A549 (cell line): ENCODE results near the gene TMEM184C. TPM values are rescaled to one million over a fixed set of nuclear protein-coding genes. Genes with fewer than 3 reads are reported as not detected.

Experiments used
- ATAC-seq, 2 experiments: fragments of 200-7000 bp in 1 of 2; fragments of >200 bp in 1 of 2; cut with Nextera tagmentation in 1 of 2; cut with Tn5 transposase in 1 of 2; 3 replicates each; pipeline versions ENCODE4 v1.8.0 to v1.9.1; 2018 to 2020; ENCODE audit warnings: mild to moderate bottlenecking in 1 of 2, moderate library complexity in 1 of 2
- CTCF ChIA-PET: fragments of 300-600 bp; sonication (Branson Sonifier 250); formaldehyde crosslinking; extraction: SDS; loops from one replicate; lab custom pipeline; 2021; ENCODE audit warnings: antibody characterized with exemption, inconsistent platforms; lab: Yijun Ruan, JAX
- POLR2A ChIA-PET: fragments of 350-600 bp; formaldehyde crosslinking; extraction: SDS; loops from one replicate; lab custom pipeline; 2021; ENCODE audit warnings: antibody characterized with exemption, inconsistent platforms; lab: Yijun Ruan, JAX
- DNase-seq, 2 experiments: peaks; one replicate each; pipeline versions ENCODE4 v3.0.0 to v3.0.0-alpha.2; 2011 to 2016; ENCODE audit warnings: low read depth in 1 of 2, low spot score in 1 of 2
- FAIRE-seq: peaks from 2 replicates; lab custom pipeline; 2011; peaks lifted over from hg19 to GRCh38; lab: Jason Lieb, UNC
- H3K27ac ChIP-seq, 2 experiments: fragments of >200 bp; sonication (Bioruptor Twin); formaldehyde crosslinking; 3 replicates each; pipeline ENCODE4 v1.5.1; 2016 to 2017
- H3K4me1 ChIP-seq: fragments of >200 bp; sonication (Bioruptor Twin); formaldehyde crosslinking; 3 replicates; pipeline ENCODE4 v1.6.1; 2016
- H3K4me2 ChIP-seq: fragments of >200 bp; sonication (Bioruptor Twin); formaldehyde crosslinking; 3 replicates; pipeline ENCODE4 v1.6.1; 2016
- H3K4me3 ChIP-seq: fragments of >200 bp; sonication (Bioruptor Twin); formaldehyde crosslinking; 3 replicates; pipeline ENCODE4 v1.5.1; 2016
- H3K9me3 ChIP-seq: fragments of >200 bp; sonication (Bioruptor Twin); formaldehyde crosslinking; 3 replicates; pipeline ENCODE4 v1.6.1; 2016
- CBX8 ChIP-seq: fragments of 200-600 bp; sonication (generic); IDR thresholded peaks from 2 replicates; pipeline ENCODE4 v1.6.1; 2016
- ESRRA ChIP-seq: fragments of 150-350 bp; IDR thresholded peaks from 2 replicates; pipeline ENCODE4 v1.6.1; 2014; ENCODE audit warnings: mild to moderate bottlenecking, low read length, borderline replicate concordance
- FOSB ChIP-seq: fragments of 250-450 bp; sonication (Bioruptor Pico); IDR thresholded peaks from 2 replicates; pipeline ENCODE4 v1.5.0; 2020; ENCODE audit warnings: mild to moderate bottlenecking, moderate library complexity
- HDAC2 ChIP-seq: fragments of 200-600 bp; sonication (generic); IDR thresholded peaks from 2 replicates; pipeline ENCODE4 v1.6.1; 2016
- HES2 ChIP-seq: fragments of >200 bp; sonication (Bioruptor Twin); formaldehyde crosslinking; IDR thresholded peaks from 2 replicates; pipeline ENCODE4 v1.6.1; 2016
- HMGXB4 ChIP-seq: fragments of 250-450 bp; sonication (Bioruptor Pico); IDR thresholded peaks from 2 replicates; pipeline ENCODE4 v1.5.0; 2021; ENCODE audit warnings: mild to moderate bottlenecking, moderate library complexity, borderline replicate concordance
- HOXA7 ChIP-seq: fragments of 250-450 bp; sonication (Bioruptor Pico); IDR thresholded peaks from 2 replicates; pipeline ENCODE4 v1.5.0; 2020; ENCODE audit warnings: mild to moderate bottlenecking, moderate library complexity
- HOXB13 ChIP-seq: fragments of 250-450 bp; sonication (Bioruptor Pico); IDR thresholded peaks from 2 replicates; pipeline ENCODE4 v1.5.0; 2020; ENCODE audit warnings: low read depth, mild to moderate bottlenecking, moderate library complexity
- JUNB ChIP-seq: fragments of >200 bp; sonication (Bioruptor Twin); formaldehyde crosslinking; IDR thresholded peaks from 2 replicates; pipeline ENCODE4 v1.6.1; 2016
- KDM5A ChIP-seq: fragments of 200-600 bp; sonication (generic); IDR thresholded peaks from 2 replicates; pipeline ENCODE4 v1.6.1; 2016; ENCODE audit warnings: antibody characterized with exemption, mild to moderate bottlenecking
- MAFK ChIP-seq: fragments of 450-650 bp; IDR thresholded peaks from 2 replicates; pipeline ENCODE4 v1.6.1; 2014; ENCODE audit not compliant: partially characterized antibody
- MAX ChIP-seq: IDR thresholded peaks from 2 replicates; pipeline ENCODE4 v1.6.1; 2012
- MYC ChIP-seq: IDR thresholded peaks from 2 replicates; pipeline ENCODE4 v1.6.1; 2012; ENCODE audit warnings: mild to moderate bottlenecking, inconsistent platforms, low read length, improper control_type of control experiment, borderline replicate concordance
- NFE2L2 ChIP-seq: fragments of 150-350 bp; conservative IDR thresholded peaks from 2 replicates; pipeline ENCODE4 v1.6.1; 2014; ENCODE audit warnings: low read length
- NR3C1 ChIP-seq: fragments of >200 bp; sonication (Bioruptor Twin); formaldehyde crosslinking; IDR thresholded peaks from 3 replicates; pipeline ENCODE4 v1.6.1; 2017
- RARB ChIP-seq: fragments of 250-450 bp; sonication (Bioruptor Pico); IDR thresholded peaks from 2 replicates; pipeline ENCODE4 v1.8.0; 2021; ENCODE audit warnings: mild to moderate bottlenecking, moderate library complexity
- REST ChIP-seq: fragments of 200-600 bp; sonication (generic); IDR thresholded peaks from 2 replicates; pipeline ENCODE4 v1.6.1; 2016; ENCODE audit warnings: antibody characterized with exemption, mild to moderate bottlenecking, moderate library complexity
- RNF2 ChIP-seq: fragments of 200-600 bp; sonication (generic); IDR thresholded peaks from 2 replicates; pipeline ENCODE4 v1.6.1; 2016; ENCODE audit warnings: low read depth, mild to moderate bottlenecking, antibody characterized with exemption, moderate library complexity, borderline replicate concordance
- ZC3H11A ChIP-seq: fragments of 450-650 bp; IDR thresholded peaks from 2 replicates; pipeline ENCODE4 v1.6.1; 2014; ENCODE audit warnings: antibody characterized with exemption, mild to moderate bottlenecking
- ZFP36 ChIP-seq: fragments of 450-650 bp; IDR thresholded peaks from 2 replicates; pipeline ENCODE4 v1.6.1; 2014; ENCODE audit warnings: borderline replicate concordance; ENCODE audit not compliant: partially characterized antibody
- ZNF302 ChIP-seq: fragments of 250-450 bp; sonication (Bioruptor Pico); IDR thresholded peaks from 2 replicates; pipeline ENCODE4 v1.9.0; 2021; ENCODE audit warnings: inconsistent platforms, mild to moderate bottlenecking, moderate library complexity
- WGBS: methylation state at CpG from one replicate; pipeline ENCODE4 v1.1.6; 2017; ENCODE audit errors: missing lambda C conversion rate; 5-methylcytosine and 5-hydroxymethylcytosine counted together
- polyA plus RNA-seq, 4 experiments: library from polyadenylated mRNA; depleted of rRNA in 3 of 4; stranded (reverse); fragments of >200 nt; fragmentation: RNase III in 1 of 4; extraction: RNeasy Plus Mini Kit Qiagen cat#74134 plus additional on column Dnase treatment in 1 of 4; gene quantifications; 2 replicates in 3 of 4; 3 replicates in 1 of 4; pipeline ENCODE4 v1.2.3, GENCODE V29; 2011 to 2017
- TF ChIP-seq, protein P1 (sequence below): fragments of 450-650 bp; IDR thresholded peaks from 2 replicates; pipeline ENCODE4 v1.6.1; 2014; ENCODE audit warnings: antibody characterized with exemption
- TF ChIP-seq, protein P2 (sequence below): fragments of >200 bp; sonication (Bioruptor Twin); formaldehyde crosslinking; IDR thresholded peaks from 3 replicates; pipeline ENCODE4 v1.5.1; 2016

TMEM184C gene
- polyA plus RNA-seq, 2 of the 4 experiments (the other 2 are of a cell fraction): 17.6 to 25.2 TPM

- no peak for DNase-seq
- ATAC-seq: no peak
- H3K4me2 ChIP-seq: no peak overlapping the region
- WGBS: 65% methylated on average over 4 of the region's 4 CpGs
- H3K9me3 ChIP-seq: no peaks in the 10 kb centered on the region
- no peak overlapping the region for H3K4me3 ChIP-seq
- H3K4me1 ChIP-seq: no peaks in the 10 kb centered on the region
- no peak for FAIRE-seq
- CTCF ChIA-PET: interaction anchor here (0.9 kb wide), 1 partner anchor 52 kb away, joined by 3 read pairs; no protein-coding TSS in a partner anchor
- POLR2A ChIA-PET: no interaction called here
- H3K27ac ChIP-seq: no peak overlapping the region
- TF ChIP-seq CBX8 (no peak), JUNB (no peak), HOXB13 (CRISPR knock-in tag) (no peak), FOSB (CRISPR knock-in tag) (no peak)
- TF ChIP-seq, all 56 proteins: peak for 0
Observed at GRCh38 chr4:147570616-147571015, 46.6 kb upstream of the TMEM184C start.

- ChIA-PET POLR2A (no interaction called here), CTCF (interaction anchor here (0.9 kb wide), 1 partner anchor 53 kb away, joined by 3 read pairs; no protein-coding TSS in a partner anchor)
- ATAC-seq: no peak
- 57% methylated on average over 5 of the region's 5 CpGs for WGBS
- Histone ChIP-seq H3K4me1 (no peaks in the 10 kb centered on the region), H3K27ac (no peak overlapping the region), H3K4me2 (no peak overlapping the region), H3K4me3 (no peak overlapping the region), H3K9me3 (no peaks in the 10 kb centered on the region)
- FAIRE-seq: no peak
- no peak for DNase-seq
- TF ChIP-seq MYC: no peak
- TF ChIP-seq RARB (CRISPR knock-in tag): no peak
- no peak for TF ChIP-seq ESRRA
- no peak for TF ChIP-seq MAFK
- no peak for TF ChIP-seq HOXA7 (CRISPR knock-in tag)
- TF ChIP-seq KDM5A: no peak
- no peak for TF ChIP-seq HOXB13 (CRISPR knock-in tag)
- TF ChIP-seq RNF2: no peak
- TF ChIP-seq, protein P1, sequence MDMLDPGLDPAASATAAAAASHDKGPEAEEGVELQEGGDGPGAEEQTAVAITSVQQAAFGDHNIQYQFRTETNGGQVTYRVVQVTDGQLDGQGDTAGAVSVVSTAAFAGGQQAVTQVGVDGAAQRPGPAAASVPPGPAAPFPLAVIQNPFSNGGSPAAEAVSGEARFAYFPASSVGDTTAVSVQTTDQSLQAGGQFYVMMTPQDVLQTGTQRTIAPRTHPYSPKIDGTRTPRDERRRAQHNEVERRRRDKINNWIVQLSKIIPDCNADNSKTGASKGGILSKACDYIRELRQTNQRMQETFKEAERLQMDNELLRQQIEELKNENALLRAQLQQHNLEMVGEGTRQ: no peak
- no peak for TF ChIP-seq NFE2L2
- TF ChIP-seq ZC3H11A: no peak
- TF ChIP-seq MAX: no peak
- TF ChIP-seq HDAC2: no peak
- TF ChIP-seq NR3C1: no peak
- no peak for TF ChIP-seq REST
- no peak for TF ChIP-seq ZFP36
Observed at GRCh38 chr4:147571036-147571770, 46.0 kb upstream of the TMEM184C start.

GRCh38 chr4:147576084-147576483 is 41.1 kb upstream of the TMEM184C start:
- Histone ChIP-seq H3K4me1 (peaks cover 15% of the 10 kb centered on the region), H3K4me3 (no peak overlapping the region), H3K27ac (no peak overlapping the region), H3K4me2 (no peak overlapping the region), H3K9me3 (no peaks in the 10 kb centered on the region)
- ChIA-PET CTCF (interaction anchor here (1.4 to 2.3 kb wide), 3 partner anchors 14 to 479 kb away, joined by 3 to 13 read pairs (median 8); no protein-coding TSS in a partner anchor), POLR2A (no interaction called here)
- no peak for DNase-seq
- ATAC-seq: no peak
- WGBS: 77% methylated on average over 3 of the region's 3 CpGs
- FAIRE-seq: no peak
- no peak for TF ChIP-seq ZNF302 (CRISPR knock-in tag)
- no peak for TF ChIP-seq ZFP36
- no peak for TF ChIP-seq ZC3H11A
- no peak for TF ChIP-seq HES2
- TF ChIP-seq, protein P1: no peak
- TF ChIP-seq HMGXB4: no peak
- TF ChIP-seq MAX: no peak
- TF ChIP-seq, protein P2, sequence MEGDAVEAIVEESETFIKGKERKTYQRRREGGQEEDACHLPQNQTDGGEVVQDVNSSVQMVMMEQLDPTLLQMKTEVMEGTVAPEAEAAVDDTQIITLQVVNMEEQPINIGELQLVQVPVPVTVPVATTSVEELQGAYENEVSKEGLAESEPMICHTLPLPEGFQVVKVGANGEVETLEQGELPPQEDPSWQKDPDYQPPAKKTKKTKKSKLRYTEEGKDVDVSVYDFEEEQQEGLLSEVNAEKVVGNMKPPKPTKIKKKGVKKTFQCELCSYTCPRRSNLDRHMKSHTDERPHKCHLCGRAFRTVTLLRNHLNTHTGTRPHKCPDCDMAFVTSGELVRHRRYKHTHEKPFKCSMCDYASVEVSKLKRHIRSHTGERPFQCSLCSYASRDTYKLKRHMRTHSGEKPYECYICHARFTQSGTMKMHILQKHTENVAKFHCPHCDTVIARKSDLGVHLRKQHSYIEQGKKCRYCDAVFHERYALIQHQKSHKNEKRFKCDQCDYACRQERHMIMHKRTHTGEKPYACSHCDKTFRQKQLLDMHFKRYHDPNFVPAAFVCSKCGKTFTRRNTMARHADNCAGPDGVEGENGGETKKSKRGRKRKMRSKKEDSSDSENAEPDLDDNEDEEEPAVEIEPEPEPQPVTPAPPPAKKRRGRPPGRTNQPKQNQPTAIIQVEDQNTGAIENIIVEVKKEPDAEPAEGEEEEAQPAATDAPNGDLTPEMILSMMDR: no peak
